HG03457 (cell line): ENCODE data around the gene SIK1.
"Not testable (repeated sequence)": the region's sequence is repeated elsewhere in the genome, so short reads cannot be mapped to it uniquely, and the experiment has no call there.

Experiments used
- ATAC-seq: cut with Tn5 transposase; IDR thresholded peaks from one replicate; pipeline ENCODE4 v1.9.1; 2021; ENCODE audit warnings: moderate number of reproducible peaks; ENCODE audit not compliant: unreplicated experiment

Gene SIK1

GRCh38 chr21:43440835-43441727 lies 14.2 kb upstream of the SIK1 start:
- ATAC-seq, result not testable (repeated sequence)

- not testable (repeated sequence) for ATAC-seq
Measured at GRCh38 chr21:43439316-43440075, 12.6 kb upstream of the SIK1 start.

- not testable (repeated sequence) for ATAC-seq
Measured at GRCh38 chr21:43436272-43436671, 9.3 kb upstream of the SIK1 start.

- not testable (repeated sequence) for ATAC-seq
Measured at GRCh38 chr21:43433340-43434136, 6.6 kb upstream of the SIK1 start.

GRCh38 chr21:43430830-43431416 lies 4.0 kb upstream of the SIK1 start:
- ATAC-seq, result not testable (repeated sequence)

- not testable (repeated sequence) for ATAC-seq
Measured at GRCh38 chr21:43428964-43429363, 2.0 kb upstream of the SIK1 start.

- ATAC-seq, result peak; percentile 63
Measured at GRCh38 chr21:43427242-43427559, 270 bp upstream of the SIK1 start.

DNA sequence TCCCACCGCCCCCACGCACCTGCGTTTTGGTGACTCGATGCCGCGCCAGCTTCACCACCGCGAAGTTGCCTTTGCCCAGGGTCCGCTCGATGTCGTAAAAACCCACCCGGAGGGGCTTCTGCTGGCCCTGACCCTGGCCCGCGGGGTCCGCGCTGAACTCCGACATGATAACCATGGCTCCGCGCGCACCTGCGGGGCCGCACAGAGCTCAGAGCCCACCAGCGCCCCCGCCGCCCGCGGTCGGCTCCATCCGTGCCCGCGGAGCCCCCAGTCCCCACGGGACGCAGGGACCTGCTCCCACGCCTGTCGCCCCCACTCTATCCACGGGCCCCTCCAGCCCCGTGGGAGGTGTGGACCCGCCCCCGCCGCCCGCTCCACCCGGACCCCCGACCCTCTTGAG lies 927 bp downstream of the SIK1 start:
- ATAC-seq, result not testable (repeated sequence)

DNA sequence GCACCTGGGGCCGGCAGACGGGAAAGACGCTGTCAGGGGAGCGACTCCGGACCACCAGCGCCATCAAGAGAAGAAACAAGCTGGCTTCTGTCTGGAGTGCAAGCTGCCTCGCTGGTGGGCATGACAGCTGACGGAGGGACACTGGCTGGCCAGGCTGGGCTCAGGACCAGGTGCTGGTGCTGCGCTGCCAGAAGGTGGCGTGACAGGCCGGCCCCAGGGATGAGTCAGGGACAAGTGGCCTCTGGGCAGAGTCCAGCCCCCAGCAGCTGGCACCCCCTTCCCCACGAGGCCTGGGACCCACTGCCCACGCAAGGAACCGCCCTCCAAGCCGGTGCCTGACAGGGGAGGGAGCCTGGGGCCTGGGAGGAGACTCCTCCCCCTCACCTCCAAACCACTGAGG lies 7.5 kb downstream of the SIK1 start:
- ATAC-seq, result not testable (repeated sequence)

- ATAC-seq, result not testable (repeated sequence)
Measured at GRCh38 chr21:43414576-43414975, 12.4 kb downstream of the SIK1 start.

DNA sequence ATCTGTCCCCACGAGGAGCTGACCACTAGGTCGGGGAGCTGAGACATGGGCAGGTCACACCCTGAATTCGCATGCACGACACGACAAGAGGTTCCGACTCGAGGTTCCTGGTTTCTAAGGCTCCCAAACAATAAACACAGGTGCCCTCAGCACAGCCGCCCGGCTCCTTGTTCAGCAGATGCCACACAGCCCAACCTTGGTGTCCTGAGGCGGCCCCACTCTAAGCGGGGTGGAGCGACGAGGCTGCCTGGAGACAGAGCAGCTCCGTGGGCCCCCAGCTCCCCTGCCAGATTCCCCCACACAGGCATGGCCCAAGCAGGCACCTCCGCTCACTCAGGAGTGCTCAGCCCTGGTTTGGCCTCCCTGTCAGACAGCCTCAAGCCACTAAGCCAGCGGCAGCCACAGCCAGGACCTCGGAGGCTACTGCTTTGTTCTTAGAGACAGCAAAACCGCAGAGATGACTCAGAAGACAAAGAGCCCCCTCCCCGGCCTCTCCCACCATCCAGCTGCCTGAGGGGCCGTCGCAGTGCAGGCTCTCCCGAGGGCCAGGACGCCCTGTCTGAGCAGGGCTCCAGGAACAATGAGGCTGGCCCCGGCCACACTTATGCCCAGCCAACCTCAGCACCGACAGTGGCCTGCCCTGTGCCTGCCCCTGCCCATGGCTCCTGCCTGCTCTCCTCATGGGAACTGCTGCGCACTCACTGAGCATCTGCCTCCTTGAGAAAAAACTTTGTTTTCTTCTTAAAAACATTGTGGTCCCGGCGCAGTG lies 14.7 kb downstream of the SIK1 start:
- ATAC-seq, result not testable (repeated sequence)

DNA sequence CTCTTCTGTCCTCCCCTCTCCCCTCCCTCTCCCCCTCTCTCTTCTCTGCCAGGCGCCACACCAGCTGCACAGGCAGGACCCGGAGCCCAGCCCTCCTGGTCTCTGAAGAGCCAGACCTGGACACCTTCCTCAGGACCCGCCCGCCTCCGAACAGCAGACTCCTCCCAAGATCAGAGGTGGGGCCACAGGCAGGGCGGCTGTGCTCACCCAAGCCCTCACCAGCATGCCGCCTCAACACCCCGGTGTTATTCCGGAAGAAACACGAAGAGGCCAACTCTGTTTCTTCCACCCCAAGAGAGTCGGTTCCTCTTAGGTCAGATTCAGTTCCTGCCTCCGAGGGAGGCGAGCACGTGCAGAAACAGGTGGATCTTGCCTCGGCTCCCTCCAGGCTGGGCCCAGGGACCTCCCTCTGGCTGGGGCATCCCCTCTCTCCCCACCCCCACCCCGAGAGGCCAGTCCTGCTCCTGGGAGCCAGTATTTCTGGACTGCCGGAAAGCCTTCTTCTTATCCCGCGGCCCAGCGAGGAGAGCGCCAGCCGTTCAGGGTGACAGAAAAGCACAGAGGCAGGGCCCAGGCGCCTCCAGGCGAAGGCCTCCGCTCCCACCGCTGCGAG lies 16.4 kb downstream of the SIK1 start:
- not testable (repeated sequence) for ATAC-seq

GRCh38 chr21:43407139-43407538 lies 19.8 kb downstream of the SIK1 start:
- not testable (repeated sequence) for ATAC-seq

DNA sequence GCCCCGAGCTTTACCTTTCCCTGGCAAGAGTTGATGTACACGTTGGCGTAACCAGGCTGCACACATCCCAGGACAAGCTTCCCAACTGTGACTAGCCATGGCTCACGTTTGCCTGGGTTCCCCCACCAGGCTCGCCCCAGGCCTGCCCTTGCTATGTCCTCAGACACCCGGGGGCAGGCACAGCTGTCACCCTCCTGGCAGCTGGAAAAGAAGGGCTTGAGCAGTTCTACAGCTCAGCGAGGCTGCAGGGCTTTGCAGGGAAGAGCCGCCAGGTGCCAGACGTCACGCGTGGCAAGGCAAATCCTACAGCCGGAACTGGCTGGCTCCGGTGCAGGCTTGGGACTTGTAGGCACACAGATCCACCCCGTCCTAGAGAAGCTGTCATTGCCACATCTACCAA lies 22.5 kb downstream of the SIK1 start:
- not testable (repeated sequence) for ATAC-seq

- ATAC-seq, result not testable (repeated sequence)
Measured at GRCh38 chr21:43403651-43404430, 23.1 kb downstream of the SIK1 start.

DNA sequence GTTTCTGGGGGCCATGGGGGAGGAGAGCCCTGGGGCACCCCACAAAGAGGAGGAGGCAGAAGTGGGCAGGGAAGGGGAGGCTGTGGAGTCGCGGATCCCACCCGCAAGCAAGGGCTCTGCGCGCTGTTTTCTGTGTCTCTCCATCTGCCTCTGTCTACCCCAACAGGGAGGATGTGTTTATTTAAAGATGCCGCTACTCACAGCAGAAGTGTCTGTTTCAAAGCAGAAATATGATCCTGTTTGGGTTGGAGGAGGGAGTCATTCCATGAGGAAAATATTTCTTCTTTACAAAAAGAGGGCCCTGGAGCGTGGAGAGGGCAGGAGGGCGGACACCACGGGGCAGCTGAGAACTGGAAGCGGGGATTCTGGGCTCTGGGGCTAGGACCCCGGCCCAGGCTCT lies 25.8 kb downstream of the SIK1 start:
- not testable (repeated sequence) for ATAC-seq

- not testable (repeated sequence) for ATAC-seq
Measured at GRCh38 chr21:43399595-43400015, 27.3 kb downstream of the SIK1 start.

DNA sequence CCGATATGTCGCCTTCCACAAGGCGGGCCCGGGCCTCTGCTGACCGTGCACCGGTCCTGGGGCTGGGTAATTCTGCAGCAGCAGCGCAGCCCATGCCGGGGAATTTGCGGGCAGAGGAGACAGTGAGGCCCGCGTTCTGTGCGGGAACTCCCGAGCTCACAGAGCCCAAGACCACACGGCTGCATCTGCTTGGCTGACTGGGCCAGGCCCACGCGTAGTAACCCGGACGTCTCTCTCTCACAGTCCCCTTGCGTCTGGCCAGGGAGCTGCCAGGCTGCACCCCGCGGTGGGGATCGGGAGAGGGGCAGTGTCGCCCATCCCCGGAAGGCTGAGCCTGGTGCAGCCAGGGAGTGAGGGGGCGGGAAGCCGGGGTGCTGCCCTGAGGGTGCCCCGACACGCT lies 27.8 kb downstream of the SIK1 start:
- ATAC-seq, result not testable (repeated sequence)

GRCh38 chr21:43398533-43398932 lies 28.4 kb downstream of the SIK1 start:
- not testable (repeated sequence) for ATAC-seq
